KG1 (cell line): Measurements from ENCODE around the gene KLF16.

Experiments
- DNase-seq: peaks from one replicate; lab custom pipeline; 2025; lab: John Stamatoyannopoulos, UW

Gene KLF16

DNA sequence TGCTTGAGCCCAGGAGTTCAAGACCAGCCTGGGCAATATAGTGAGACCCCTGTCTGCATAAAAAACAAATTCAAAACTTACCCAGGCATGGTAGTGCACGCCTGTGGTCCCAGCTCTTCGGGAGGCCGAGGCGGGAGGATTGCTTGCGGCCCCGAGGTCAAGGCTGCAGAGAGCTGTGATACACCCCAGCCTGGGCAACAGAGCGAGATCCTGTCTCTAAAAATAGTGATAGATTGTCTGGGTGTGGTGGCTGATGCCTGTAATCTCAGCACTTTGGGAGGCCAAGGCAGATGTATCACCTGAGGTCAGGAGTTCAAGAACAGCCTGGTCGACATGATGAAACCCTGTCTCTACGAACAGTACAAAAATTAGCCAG lies 4.0 kb upstream of the KLF16 start:
- DNase-seq: no peak

DNA sequence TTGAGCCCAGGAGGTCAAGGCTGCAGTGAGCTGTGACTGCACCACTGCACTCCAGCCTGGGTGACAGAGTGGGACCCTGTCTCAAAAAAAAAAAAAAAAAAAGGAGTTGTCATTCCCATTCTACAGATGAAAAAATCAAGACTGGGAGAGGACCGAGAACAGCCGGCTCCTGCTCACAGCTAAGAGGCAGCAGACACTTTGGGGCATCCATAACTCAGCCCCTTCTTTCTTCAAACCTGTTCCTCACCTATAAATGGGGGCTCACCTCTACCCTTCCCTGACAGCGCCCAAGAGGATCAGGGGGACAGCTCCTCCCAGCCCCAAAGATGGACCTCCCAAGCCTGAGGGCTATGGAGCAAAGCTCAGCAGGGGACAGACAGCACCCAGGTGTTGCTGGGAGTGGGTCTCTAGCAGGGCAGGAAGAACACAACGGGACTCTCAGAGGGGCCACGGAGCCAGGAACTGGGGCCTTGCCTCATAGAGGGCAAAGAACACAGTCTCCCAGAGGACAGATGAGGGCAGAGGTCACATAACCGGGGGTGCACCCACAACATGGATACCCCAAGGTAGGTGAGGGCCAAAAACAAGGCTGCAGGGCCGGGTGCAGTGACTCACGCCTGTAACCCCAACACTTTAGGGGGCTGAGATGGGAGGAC lies 3.4 kb upstream of the KLF16 start:
- no peak for DNase-seq

DNA sequence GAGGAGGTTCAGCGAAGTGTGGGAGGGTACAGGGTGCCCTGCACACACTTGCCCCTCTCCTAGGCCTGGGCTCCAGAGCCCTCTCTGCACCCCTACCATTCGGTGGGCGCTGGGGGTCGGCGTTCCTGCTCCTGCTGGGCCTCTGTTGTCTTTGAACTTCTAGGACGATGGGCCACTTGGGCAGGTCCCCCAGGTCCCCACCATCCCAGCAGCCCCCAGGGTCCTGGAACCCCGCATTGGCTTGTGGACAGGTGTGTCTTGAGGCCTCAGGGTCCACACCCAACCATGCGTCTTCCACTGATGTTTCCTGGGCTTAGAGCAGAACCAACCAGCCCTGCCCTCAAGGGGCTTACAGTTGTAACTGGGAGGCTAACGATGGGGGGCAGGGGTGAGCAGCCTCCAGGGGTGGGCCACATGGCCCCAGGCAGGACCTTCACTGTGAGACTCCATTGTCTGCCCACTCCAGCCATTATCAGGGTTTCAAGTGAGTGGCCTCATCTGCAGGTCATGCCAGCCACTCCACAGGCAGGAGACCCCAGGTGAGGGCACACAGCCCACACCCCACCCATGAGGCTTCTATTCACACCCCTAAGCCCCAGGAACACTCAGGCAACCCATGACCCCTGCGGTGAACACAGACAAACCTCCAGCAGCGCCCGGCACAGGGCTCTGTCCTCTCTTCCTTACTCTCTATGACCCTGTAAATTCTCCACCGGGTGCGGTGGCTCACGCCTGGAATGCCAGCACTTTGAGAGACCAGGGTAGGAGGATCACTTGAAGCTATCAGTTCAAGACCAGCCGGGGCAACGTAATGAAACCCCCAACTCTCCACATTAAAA lies 2.0 kb upstream of the KLF16 start:
- DNase-seq: no peak

DNA sequence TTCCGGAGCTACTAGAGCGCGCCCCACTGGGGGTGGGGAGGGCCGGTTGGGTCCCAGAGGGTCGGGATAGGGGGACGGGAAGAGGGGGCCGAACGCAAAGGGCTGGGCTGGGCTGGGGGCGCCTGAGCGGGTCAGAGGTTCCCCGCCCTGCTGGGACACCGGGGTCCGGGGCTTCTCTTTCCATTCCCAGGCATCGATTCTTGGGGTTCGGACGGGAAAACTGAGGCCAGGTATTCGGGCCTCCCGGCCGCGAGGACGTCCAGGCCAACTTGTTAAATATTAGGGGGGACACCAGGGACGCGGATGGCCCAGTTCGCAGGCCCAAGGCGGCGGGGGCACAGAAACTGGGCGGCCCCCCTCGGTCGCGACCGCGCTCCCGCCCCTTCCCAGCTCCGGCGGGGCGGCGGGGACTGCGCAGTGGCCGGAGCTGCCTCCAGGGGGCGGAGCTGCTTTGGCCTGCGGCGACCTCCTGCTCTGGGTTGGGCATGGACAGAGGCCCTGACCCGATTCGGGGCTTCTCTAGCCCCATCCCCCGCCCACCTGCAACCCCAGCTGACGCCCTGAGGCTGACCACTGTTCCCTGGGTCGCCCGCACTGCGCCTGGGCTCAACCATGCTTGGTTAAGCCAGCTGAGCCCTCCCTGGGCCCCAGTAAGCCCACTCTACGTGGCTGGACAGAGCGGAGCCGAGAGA lies 1.2 kb upstream of the KLF16 start:
- peak; percentile 67 for DNase-seq

DNA sequence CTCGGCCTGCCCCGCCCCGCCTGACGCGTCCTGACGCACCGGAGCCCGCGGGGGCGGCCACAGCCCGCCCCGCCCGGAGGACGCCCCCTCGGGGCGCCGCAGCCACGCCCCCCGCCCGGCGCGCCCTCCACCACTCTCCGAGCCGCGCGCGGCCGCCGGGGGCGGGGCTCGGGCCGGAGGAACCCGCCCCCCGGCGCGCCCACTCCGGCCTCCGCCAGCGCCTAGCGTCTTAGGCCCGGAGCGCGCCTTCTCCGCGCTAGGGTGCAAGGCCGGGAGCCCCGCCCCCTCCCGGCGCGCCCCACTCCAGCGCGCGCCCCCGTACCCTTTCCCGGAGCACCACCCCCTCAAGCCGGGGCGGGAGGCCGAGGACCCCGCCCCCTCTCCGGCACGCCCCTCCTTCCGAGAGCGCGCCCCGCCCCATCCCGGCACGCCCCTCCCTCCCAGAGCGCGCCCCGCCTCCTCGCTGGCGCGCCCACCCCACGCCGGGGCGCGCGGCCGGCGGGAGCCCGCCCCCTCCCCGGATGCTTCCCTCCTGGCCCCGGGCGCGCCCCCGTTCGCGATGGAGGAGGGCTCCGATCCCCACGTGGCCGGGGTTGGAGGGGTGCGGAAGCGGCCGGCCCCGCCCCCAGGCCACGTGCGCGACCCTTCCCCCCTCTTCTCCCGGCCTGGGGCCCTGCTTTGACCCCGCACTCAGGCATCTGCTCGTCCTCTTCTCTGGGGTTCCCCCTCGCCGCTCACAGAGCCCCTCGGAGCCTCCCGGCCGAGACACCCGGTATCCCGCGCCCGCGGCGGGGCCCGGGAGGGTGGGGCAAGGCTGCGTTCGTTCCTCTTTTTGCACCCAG lies 480 bp upstream of the KLF16 start:
- peak; percentile 92 for DNase-seq

DNA sequence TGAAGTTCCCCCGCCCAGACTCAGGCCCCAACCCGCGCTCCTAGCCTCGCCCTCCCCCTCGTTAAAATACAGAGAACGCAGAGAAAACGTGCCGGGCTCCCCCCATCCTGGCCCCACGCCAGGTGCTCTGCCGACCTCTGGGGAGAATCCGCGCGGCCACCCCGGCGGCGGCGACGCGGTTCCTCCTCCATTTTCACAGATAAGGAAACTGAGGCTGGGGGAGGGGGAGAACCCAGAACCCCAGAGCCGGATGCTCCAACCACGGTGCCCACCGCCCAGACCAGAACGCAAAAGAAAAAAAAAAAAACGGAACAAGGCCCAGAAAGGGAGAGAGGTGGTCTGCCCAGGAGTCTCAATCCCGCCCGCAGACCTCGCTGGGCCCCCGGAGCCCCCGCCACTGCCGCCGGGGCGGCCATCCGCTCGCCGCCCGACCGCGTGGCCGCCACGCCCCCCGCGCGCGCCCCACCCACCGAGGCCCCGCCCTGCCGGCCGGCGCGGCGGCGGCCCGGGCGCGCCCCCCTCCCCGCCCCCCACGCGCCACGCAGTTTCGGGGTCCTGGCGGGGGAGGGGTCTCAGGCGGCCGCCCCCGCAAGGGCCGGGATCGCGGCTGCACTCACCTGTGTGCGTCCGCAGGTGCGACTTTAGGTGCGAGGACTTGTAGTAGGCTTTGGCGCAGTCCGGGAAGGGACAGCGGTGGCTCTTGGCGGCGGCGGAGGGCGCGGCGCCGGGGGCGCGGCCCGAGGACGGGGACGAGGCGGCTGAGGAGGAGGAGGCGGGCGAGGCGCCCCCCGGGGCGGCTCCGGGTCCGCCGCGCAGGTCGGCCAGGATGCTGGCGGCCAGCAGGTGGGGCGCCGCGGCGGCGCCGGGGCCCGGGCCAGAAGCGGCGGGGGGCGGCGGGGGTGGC lies 703 bp downstream of the KLF16 start:
- no peak for DNase-seq

DNA sequence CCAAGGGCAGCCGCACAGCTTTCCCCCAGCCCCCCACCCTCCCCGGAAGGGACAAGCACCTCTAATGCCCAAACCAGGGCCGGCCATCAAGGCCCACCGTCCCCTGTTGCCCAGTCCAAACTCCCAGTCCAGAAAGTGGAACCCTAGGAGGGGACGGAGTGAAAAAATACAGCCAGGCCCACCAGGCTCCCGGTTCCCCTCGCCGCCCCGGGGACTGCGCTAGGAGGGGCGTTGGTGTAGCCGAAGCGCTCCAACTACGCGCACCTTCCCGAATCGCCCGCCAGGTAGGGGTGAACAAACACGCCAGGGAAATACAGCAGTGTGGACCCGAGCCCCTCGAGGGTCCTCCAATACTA lies 1.3 kb downstream of the KLF16 start:
- peak; percentile 20 for DNase-seq

DNA sequence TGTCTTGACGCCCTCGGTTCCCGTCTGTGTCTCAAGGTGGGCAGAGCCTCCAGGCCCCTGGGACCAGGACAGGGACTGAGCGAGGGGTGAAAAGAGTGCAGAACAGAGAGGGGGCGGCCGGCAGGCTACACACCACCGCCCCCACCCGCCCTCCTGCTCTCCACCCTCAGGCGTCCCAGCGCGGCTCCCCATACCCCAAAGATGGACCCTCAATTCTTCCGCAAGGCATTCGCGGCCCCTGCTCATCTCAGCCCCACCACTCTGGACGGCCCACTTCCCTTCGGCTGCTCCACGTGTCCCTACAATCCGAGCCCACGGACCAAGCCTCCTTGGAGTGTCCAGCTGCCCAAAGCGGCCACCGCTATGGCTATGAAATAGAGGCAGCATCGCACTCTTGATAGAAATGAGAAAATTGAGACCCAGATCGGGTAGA lies 1.8 kb downstream of the KLF16 start:
- no peak for DNase-seq

DNA sequence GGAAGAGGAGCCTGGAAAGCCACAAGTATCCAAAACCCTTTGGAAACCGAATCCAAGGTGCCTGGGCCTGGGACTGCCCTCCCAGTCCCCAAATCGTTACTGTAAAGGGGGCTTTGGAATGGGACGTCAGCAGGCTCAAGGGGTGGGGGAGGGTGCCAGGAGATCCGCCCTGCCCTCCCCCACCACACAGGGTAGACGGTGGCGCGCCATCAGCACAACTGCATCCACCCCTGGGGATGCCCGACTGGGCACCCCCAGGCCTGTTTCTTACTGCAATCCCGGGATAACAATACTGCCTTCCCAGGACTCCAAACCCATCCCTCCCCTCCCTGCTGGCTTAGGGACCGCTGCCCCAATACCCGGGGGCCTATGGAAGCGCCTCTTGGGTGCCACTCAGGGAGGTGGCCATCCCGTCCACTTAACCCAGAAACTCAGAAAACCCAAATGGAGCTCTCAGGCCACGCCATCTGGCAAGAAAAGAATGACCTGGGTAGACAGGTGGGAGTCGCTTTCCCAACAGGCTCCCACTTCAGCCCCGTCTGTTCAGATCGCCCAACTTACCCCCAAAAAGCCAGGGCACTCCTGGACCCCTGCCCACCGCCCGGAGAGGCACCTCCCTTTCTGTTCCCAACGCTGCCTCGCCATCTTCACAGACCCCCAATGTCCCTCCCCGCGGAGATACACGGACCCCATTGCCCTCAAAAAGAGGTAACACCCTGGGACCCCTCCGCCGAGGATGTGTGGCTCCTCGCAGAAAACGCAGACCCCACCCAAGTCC lies 2.4 kb downstream of the KLF16 start:
- no peak for DNase-seq

DNA sequence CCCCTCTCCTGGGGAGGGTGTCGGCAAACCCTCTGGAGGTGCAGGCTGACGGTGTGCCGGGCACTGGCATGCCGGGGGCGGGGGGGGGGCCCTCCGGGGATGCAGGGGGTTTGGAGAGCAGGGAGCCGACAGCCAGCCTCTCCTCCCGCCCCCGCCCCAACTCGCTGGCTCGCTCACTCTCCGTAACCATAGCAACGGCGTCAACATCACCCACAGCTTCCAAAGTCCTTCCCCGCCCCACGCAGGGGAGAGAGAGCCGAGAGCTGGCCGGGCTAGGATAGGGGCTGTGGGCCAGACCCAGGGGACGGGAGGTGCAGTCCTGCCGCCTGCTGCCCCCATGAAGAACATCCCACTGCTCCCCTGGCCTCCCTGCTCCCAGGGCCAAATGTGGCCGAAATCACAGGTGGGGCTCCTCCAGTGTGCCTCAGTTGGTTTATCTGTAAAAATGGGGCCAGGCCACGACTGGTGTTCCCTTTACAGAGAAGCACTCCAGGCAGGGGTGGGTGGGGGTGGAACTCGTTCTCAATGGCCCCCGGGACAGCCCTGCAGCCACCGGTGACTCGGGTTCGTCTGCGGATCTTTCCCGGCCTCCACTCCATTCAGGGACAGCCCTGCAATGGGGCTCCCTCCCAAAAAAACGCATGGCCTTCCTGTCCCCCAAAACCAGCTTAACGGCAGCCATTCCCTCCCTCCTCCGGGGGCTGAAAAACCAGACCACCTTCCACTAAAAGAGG lies 3.2 kb downstream of the KLF16 start:
- DNase-seq: no peak

DNA sequence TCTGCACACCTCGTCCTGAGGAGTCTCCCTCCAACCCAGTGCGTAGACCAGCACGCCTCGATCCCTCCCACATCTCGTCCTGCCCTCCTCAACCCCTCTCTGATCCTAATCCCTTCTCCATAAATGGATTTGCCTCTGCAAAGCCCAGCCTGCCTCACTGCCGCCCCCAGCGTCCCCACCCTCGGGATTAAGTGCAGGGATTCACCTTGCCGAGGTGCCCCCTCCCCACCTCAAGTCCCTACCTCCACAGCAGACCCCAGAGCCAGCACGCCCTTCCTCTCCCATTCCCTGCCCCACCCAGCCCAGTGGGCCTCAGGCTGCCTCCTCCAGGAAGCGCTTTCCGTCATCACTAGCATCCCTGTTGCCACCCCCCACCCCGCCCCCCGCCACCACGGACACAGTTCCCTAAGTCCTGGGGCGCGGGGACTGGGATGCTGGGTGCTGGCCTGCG lies 4.0 kb downstream of the KLF16 start:
- no peak for DNase-seq

DNA sequence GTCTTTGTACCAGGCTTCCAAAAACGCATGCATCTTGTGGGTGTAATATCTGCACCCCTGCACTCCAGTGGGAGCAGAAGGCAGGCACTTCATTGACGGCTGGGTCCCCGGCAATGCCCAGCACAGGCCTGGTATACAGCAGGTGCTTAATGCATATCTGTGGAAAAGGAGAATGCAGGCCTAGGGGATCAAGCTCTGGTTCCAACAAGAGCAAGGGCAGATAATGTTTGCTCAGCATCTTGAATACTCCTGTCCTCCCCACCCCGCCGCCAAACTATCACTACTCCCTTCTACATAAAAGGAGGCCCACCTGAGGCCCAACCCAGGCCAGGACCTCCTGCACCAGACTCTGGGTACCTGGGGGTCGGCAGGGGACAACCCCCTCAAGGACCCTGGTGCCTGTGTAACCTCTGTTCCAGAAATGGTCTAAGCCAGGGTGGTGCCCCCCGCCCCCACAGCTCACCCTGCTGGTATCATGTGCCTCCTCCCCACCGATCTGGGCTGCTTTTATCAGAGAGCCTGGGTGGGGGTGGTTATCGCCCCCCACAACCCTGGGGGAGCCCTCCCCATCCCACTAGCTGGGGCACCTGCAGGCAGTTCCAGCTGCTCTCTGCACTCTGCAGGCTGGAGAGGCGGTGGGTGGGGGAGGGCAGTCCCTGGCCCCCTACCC lies 4.8 kb downstream of the KLF16 start:
- no peak for DNase-seq

DNA sequence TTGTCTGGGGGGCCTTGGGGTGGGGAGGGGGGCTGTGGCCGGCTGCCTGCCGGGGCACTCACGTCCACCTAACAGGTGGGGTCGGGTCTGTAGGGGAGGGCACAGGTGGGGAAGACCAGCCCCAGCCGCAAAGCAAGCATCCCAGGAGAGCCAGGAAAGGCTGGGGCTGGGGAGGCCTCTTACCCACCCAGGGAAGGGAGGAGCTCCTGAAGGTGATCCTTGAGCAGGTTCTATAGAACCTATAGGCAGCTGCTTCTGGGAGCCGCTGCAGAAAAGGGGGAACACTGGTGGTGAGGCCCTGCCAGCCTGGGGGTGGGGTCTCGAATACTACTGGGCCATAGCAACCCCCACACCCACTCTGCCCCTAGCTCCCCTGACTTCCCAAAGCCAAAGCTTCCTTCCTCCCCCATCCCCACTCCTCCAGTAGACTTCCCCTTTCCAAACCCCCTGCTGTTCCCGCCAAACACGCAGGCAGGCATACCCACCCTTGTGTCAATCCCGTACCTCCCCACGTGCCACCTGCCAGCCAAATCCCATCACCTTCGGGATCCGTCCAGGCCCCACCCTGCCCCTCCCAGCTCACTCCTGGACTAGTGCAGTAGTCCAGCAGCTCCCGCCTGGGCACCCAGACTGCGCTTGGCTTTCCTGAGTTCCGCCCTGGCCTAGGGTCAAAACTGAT lies 5.6 kb downstream of the KLF16 start:
- DNase-seq: no peak

DNA sequence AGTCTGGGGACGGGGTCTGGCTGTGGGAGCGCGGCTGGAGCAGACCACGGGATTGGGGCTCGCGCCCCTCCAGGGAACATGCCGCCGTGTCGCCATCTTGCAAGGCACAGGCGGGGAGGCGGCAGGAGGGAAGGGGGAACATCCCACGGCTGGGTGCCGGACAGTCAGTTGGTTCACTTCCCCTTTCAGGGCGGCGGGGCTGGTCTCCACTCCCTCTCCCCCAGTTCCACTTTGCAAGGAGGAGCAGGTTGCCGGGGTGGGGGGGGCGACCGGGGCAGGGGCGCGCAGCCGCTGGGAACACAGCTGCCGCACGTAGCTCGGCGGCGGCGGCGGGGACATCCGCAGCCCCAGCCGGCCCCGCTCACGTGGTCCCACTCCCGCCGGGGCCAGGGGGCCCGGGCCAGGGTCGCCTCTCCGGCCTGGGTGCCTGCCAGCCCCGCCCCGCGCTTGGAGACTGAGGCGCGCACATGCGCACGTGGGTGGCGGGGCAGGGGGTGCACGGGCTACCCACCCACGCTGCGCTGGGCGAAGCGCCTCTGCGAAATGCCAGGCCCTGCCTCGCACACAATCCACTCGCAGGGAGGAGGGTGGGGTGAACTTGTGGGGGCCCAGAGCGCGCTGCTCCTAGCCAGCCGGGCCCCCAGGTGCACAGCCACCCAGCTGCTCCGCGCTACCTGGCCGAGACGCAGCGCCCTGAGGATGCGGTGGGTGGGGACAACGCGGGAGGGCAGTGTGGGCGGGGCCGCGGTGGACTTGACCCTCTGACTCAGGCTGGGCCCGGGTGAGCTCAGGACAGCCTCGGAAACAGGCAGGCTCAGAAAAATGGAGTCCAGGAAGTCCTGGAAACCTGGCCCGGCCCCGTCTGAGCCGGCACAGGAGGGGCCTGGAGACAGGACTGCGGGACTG lies 6.4 kb downstream of the KLF16 start:
- DNase-seq: peak; percentile 66

DNA sequence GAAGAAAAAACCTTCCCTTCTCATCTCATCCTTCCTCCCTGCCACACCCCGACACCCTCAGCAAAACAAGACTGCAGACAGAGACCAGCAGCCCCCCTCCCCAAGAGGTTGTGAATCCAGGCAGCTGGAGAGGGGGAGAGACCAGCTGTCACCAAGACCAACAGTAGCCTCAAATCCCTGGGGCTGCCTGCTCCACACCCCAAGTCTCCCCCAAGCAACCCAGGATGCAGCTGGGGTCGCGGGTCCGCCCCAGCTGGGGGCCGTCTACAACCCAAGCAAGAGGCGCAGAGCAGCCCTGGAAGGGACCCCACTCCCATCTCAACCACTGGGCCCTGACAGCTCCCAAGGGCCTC lies 7.1 kb downstream of the KLF16 start:
- no peak for DNase-seq

DNA sequence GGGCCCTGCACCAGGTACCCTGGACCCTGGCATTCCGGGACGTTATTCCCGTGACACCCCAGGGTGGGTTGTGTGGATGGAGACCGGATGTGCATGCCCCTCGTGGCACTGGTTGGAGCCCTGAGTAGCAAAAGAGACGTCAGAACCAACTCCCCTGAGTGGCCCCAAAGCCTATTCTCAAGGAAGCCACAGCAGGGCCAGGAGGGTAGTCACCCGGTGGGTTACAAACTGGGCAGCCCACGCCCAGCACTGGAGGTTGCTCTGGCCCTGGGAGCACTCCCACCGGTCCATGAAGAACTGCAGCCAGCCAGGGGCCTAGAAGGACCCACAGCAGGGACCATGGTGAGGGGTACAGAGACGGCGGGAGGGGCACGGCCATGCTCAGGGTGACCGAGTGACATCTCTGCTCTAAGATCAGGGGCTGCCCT lies 7.5 kb downstream of the KLF16 start:
- no peak for DNase-seq

DNA sequence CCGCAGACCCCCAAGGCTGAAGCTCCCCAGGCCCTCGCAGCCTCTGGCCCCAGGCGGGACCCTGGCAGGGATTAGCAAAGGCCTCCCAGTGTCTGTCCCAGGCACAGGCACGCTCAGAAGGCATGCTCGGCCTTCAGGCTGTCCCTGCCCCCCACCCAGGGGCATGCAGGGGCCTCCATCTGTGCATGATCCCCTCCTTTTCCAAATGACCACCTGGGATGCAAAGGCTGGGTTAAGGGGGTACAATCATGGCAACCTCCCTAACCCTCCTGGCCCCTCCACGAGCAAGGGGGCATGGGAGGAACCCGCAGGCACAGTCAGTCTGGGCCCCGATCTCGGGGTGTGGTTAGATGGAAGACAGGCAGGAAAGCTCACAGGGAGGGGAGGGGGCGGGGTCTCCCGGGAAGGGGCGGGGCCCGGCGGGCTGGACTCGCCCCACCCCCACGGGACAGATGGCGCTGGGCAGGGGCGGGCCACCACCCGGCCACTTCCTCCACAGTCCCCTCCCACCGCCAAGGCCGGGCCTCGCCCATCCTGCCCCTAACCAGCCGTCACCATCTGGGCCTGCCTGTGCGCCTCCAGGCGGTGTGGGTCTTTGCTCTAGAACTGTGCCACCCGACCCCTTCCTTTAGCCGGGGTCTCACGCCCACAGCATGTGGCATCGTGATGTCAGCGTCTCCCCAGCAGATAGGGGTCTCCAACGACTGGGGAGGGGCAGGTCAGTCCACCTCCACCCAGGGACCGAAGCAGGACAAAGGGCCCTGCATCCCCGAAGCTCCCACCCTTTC lies 8.1 kb downstream of the KLF16 start:
- DNase-seq: peak; percentile 76
